RWPE2 (cell line): ENCODE measurements around the gene C15orf39.

Experiments used
- ATAC-seq: fragments of 200-7000 bp; cut with Tn5 transposase; 3 replicates; pipeline ENCODE4 v1.9.1; 2021; ENCODE audit warnings: low read depth
- DNase-seq: peaks from one replicate; pipeline ENCODE4 v3.0.0-alpha.2; 2020; ENCODE audit warnings: low spot score
- H3K27ac ChIP-seq: fragments of 450-650 bp; 2 replicates; pipeline ENCODE4 v1.5.1; 2017; ENCODE audit warnings: mild to moderate bottlenecking; ENCODE audit not compliant: poor library complexity, severe bottlenecking
- H3K27me3 ChIP-seq: fragments of 250-450 bp; sonication (Bioruptor Pico); 2 replicates; pipeline ENCODE4 v1.5.1; 2021; ENCODE audit warnings: mild to moderate bottlenecking, moderate library complexity; ENCODE audit not compliant: insufficient read depth, poor library complexity, severe bottlenecking
- H3K36me3 ChIP-seq: fragments of 250-450 bp; sonication (Bioruptor Pico); 2 replicates; pipeline ENCODE4 v1.5.1; 2020; ENCODE audit warnings: low read depth, mild to moderate bottlenecking, moderate library complexity
- H3K4me1 ChIP-seq: fragments of 250-450 bp; sonication (Bioruptor Pico); 2 replicates; pipeline ENCODE4 v1.5.1; 2021; ENCODE audit warnings: mild to moderate bottlenecking, moderate library complexity; ENCODE audit not compliant: insufficient read depth, poor library complexity, severe bottlenecking
- H3K4me3 ChIP-seq: fragments of 250-450 bp; sonication (Bioruptor Pico); 2 replicates; pipeline ENCODE4 v1.5.1; 2021; ENCODE audit warnings: mild to moderate bottlenecking, moderate library complexity; ENCODE audit not compliant: severe bottlenecking
- H3K9me3 ChIP-seq: fragments of 250-450 bp; sonication (Bioruptor Pico); 2 replicates; pipeline ENCODE4 v1.5.1; 2021; ENCODE audit warnings: mild to moderate bottlenecking, moderate library complexity; ENCODE audit not compliant: severe bottlenecking
- TF ChIP-seq, protein P1 (sequence below): fragments of 450-650 bp; IDR thresholded peaks from one replicate; pipeline ENCODE4 v1.5.1; 2017; ENCODE audit warnings: mild to moderate bottlenecking, moderate library complexity; ENCODE audit not compliant: poor library complexity, severe bottlenecking

C15orf39 gene

DNA sequence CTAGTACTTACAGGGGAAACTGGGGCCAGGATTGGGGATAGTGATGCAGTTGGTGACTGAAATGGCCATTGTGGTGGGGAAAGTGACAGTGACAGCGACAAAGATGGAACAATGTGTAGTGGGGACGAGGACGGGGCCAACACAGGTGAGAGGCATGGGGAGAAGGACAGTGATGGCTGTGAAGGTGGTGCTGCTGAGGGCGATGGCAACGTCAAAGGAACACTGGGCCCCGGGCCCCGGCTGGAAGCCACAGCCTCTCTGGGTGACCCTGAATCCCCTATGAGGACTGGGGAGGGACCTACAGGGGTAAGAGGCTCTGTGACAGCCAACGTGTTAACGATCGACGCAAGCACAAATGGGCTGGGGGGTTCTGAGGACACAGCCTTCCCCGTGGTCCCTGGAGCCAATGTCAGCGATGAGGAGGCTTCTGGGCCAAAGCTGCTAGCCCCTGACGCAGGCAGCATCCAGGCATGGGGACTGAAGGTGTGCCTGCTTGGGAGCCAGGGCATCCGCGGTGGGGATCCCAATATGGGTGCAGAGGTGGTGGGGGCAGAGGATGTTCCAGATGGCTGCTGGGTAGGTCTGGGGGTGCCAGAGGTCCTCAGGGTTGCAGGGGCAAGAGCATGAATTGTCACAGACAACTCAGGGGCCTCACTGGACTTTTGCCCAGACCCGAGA, 31.3 kb downstream of the C15orf39 start:
- Histone ChIP-seq H3K4me3 (no peak overlapping the region), H3K9me3 (no peaks in the 10 kb centered on the region), H3K27me3 (no peaks in the 10 kb centered on the region), H3K4me1 (no peaks in the 10 kb centered on the region), H3K27ac (no peak overlapping the region), H3K36me3 (no peaks in the 10 kb centered on the region)
- DNase-seq = peak; percentile 65
- no peak for ATAC-seq
- TF ChIP-seq, protein P1, sequence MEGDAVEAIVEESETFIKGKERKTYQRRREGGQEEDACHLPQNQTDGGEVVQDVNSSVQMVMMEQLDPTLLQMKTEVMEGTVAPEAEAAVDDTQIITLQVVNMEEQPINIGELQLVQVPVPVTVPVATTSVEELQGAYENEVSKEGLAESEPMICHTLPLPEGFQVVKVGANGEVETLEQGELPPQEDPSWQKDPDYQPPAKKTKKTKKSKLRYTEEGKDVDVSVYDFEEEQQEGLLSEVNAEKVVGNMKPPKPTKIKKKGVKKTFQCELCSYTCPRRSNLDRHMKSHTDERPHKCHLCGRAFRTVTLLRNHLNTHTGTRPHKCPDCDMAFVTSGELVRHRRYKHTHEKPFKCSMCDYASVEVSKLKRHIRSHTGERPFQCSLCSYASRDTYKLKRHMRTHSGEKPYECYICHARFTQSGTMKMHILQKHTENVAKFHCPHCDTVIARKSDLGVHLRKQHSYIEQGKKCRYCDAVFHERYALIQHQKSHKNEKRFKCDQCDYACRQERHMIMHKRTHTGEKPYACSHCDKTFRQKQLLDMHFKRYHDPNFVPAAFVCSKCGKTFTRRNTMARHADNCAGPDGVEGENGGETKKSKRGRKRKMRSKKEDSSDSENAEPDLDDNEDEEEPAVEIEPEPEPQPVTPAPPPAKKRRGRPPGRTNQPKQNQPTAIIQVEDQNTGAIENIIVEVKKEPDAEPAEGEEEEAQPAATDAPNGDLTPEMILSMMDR = no peak

DNA sequence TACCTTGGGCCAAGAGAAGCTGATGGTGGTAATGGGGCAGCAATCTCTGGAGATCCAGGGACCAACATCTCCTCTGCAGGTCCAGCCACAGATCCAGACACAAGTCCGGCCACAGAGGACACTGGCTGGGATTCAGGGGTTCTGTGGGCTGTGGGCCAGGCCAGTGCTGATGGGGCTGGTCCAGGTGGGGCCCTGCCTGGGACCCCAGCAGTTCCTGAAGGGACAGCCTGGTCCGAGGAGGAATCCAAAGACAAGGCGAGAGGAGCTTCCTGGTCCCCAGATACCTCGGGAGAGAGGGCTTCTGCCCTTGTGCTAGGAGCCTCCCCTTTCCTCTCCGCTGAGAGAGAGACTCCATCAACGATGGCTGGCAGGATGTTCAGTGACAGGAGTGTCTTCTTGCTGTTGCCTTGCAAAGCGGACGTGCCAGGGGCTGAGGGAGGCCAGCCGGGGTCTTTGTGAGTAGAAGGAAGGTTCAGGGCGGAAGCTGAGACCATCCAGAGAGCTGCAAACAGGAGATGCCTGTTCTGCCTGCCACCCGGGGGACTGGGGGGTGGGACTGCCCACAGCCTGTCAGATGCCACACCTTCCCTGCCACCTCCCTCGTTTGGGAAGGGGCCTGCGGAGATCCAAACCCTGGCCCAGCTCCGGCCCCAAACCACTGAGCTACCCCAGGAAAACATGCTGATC, 32.0 kb downstream of the C15orf39 start:
- Histone ChIP-seq H3K27ac (no peak overlapping the region), H3K36me3 (no peaks in the 10 kb centered on the region), H3K27me3 (no peaks in the 10 kb centered on the region), H3K4me1 (no peaks in the 10 kb centered on the region), H3K9me3 (no peaks in the 10 kb centered on the region), H3K4me3 (no peak overlapping the region)
- DNase-seq = peak; percentile 76
- no peak for ATAC-seq
- TF ChIP-seq, protein P1 = no peak

DNA sequence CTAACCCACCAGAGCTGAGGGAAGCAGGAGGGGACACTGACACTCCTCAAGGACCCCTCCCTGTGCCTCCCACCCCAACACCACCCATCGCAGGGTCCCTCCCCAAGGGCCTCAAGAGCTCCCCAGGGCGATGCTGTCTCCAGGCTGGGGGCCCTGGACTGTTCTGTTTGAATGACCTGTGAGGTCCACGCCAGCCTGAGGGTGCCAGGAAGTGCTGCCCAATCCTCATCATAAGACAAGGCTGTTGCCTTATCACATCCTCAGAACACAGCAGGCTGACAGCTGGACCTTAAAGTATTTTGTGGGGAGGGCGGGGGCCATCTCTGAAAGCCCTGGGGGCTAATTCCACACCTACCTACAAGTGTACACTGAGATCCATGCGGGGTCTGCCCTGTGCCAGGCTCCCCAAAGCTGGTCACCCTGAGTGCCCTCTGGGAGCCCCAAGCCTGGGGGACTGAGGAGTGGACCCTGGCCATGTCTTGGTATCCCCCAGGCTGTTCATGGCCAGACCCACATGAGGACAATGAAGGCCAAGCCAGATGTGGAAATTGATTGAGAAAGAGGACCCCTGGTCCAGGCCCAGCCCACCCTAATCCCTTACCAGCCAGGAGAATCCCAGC, 32.6 kb downstream of the C15orf39 start:
- TF ChIP-seq, protein P1 = no peak
- H3K9me3 ChIP-seq = no peaks in the 10 kb centered on the region
- peak; percentile 62 for DNase-seq

DNA sequence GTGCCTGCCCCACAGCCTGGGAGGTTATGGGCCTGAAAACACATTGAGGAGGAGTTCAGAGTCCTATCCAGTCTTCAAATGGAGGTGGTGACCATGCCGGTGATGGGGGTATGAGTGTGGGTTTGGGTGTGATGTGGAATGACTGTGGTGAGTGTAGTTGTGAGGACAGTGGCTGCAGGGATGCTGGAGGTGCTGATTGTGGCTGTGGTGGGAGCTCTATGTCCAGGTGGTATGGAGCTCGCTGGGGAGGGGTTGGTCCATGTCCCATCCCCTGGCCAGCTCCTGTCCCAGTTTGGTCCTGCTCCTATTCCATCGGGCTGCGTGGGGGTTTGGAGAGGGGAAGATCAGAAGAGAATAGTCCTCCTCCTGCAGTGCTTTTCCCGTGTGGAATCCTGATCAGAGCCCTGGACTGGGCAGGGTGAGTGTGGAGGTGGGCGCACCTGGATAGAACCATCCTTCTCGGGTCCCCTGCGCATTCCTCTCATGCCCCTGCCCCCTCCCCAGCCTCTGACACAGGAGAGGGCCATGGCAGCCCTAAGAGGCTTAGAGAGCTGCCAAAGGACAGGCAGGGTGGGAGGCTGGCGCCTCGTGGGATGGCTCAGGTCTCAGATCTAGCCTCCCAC, 33.5 kb downstream of the C15orf39 start:
- H3K27ac ChIP-seq = no peak overlapping the region
- ATAC-seq = no peak
- TF ChIP-seq, protein P1 = no peak
- peak; percentile 64 for DNase-seq
- H3K27me3 ChIP-seq = no peaks in the 10 kb centered on the region
- no peaks in the 10 kb centered on the region for H3K36me3 ChIP-seq
- no peaks in the 10 kb centered on the region for H3K4me1 ChIP-seq
- no peaks in the 10 kb centered on the region for H3K9me3 ChIP-seq
- no peak overlapping the region for H3K4me3 ChIP-seq

More for the DNA sequence above, 32.6 kb downstream of the C15orf39 start:
- H3K4me1 ChIP-seq = no peaks in the 10 kb centered on the region
- no peaks in the 10 kb centered on the region for H3K36me3 ChIP-seq
- H3K27me3 ChIP-seq = no peaks in the 10 kb centered on the region
- no peak overlapping the region for H3K27ac ChIP-seq
- ATAC-seq = no peak
- no peak overlapping the region for H3K4me3 ChIP-seq
